K562 (cell line): ENCODE data around the gene RDH5. TPM values are rescaled to one million over a fixed set of nuclear protein-coding genes. Genes with fewer than 3 reads are reported as not detected.
A peak's percentile ranks its signal among the peaks of the same experiment; 100 is the strongest.

ENCODE experiments used
- ATAC-seq: fragments of 200-7000 bp; cut with Tn5 transposase; 3 replicates; pipeline ENCODE4 v1.9.1; 2020; ENCODE audit warnings: moderate library complexity
- BruUV-seq: library from RNA; stranded (reverse); fragments of 400-500 nt; replicated peaks from 2 replicates; lab custom pipeline; 2021; lab: Mats Ljungman, UMichigan
- CTCF ChIA-PET: fragments of 300-600 bp; formaldehyde crosslinking; extraction: SDS; loops from one replicate; lab custom pipeline; 2021; ENCODE audit warnings: low intra/inter-chr PET ratio; lab: Yijun Ruan, JAX
- POLR2A ChIA-PET: fragments of 300-600, 350-650 bp; sonication (Branson Sonifier 250); formaldehyde crosslinking; extraction: SDS; loops from one replicate; lab custom pipeline; 2021; ENCODE audit warnings: antibody characterized with exemption, inconsistent platforms; lab: Yijun Ruan, JAX
- DNase-seq, 4 experiments: peaks; one replicate each; pipeline versions ENCODE4 v3.0.0 to v3.0.0-alpha.2; 2011 to 2018; ENCODE audit warnings: low spot score in 3 of 4, mixed read lengths in 3 of 4; ENCODE audit errors: extremely low read depth in 1 of 4
- FAIRE-seq: peaks from 2 replicates; lab custom pipeline; 2011; peaks lifted over from hg19 to GRCh38; lab: Jason Lieb, UNC
- H2AFZ ChIP-seq: 2 replicates; pipeline ENCODE4 v1.6.0; 2011; ENCODE audit warnings: low read depth, low read length, control low read depth, inconsistent platforms
- H3K27ac ChIP-seq: fragments of 200-600 bp; 3 replicates; pipeline ENCODE4 v1.8.0; 2011; ENCODE audit warnings: low read depth, mild to moderate bottlenecking, control low read depth, inconsistent platforms, low read length, moderate library complexity, mixed read lengths; ENCODE audit errors: extremely low read depth
- H3K27me3 ChIP-seq, 2 experiments: fragments of 300-600 bp in 1 of 2; 2 replicates in 1 of 2; 3 replicates in 1 of 2; pipeline versions ENCODE4 v1.6.0 to v1.8.0; 2011; ENCODE audit warnings: inconsistent platforms in 2 of 2, low read length in 2 of 2, mild to moderate bottlenecking in 1 of 2, mixed read lengths in 1 of 2, moderate library complexity in 1 of 2; ENCODE audit not compliant: control insufficient read depth in 2 of 2, insufficient read depth in 2 of 2
- H3K36me3 ChIP-seq: fragments of 300-600 bp; 3 replicates; pipeline ENCODE4 v1.8.0; 2011; ENCODE audit warnings: mild to moderate bottlenecking, low read length, inconsistent platforms; ENCODE audit not compliant: control insufficient read depth, insufficient read depth
- H3K4me1 ChIP-seq, 2 experiments: fragments of 200-600 bp in 1 of 2; replicated peaks in 1 of 2; 2 replicates in 1 of 2; 3 replicates in 1 of 2; pipeline versions ENCODE4 v1.5.1 to v1.8.0; 2011; ENCODE audit warnings: inconsistent platforms in 2 of 2, low read length in 2 of 2, mild to moderate bottlenecking in 1 of 2, mixed read lengths in 1 of 2, moderate library complexity in 1 of 2; ENCODE audit not compliant: control insufficient read depth in 2 of 2, insufficient read depth in 2 of 2
- H3K4me2 ChIP-seq: 2 replicates; pipeline ENCODE4 v1.6.1; 2011; ENCODE audit warnings: low read length, control low read depth, inconsistent platforms, mixed read lengths; ENCODE audit not compliant: insufficient read depth
- H3K4me3 ChIP-seq: fragments of 200-600 bp; sonication (generic), shearing (Covaris generic); 2 replicates; pipeline ENCODE4 v1.5.1; 2016; ENCODE audit warnings: control low read depth, inconsistent platforms
- H3K79me2 ChIP-seq: fragments of 200-600 bp; 3 replicates; pipeline ENCODE4 v1.8.0; 2011; ENCODE audit warnings: low read length, inconsistent platforms; ENCODE audit not compliant: control insufficient read depth, insufficient read depth
- H3K9ac ChIP-seq, 2 experiments: 2 replicates each; pipeline versions ENCODE4 v1.6.0 to v1.6.1; 2011; ENCODE audit warnings: low read depth in 2 of 2, low read length in 2 of 2, control low read depth in 1 of 2, inconsistent platforms in 1 of 2, mild to moderate bottlenecking in 1 of 2, mixed read lengths in 1 of 2; ENCODE audit not compliant: insufficient read depth in 1 of 2
- H3K9me1 ChIP-seq: one replicate; pipeline ENCODE4 v1.6.0; 2011; ENCODE audit warnings: inconsistent platforms, mild to moderate bottlenecking, low read length, moderate library complexity; ENCODE audit not compliant: control insufficient read depth, insufficient read depth
- H3K9me3 ChIP-seq: replicated peaks from 2 replicates; pipeline ENCODE4 v1.5.1; 2011; ENCODE audit warnings: low read depth, low read length, inconsistent platforms; ENCODE audit not compliant: control insufficient read depth, insufficient read depth
- H4K20me1 ChIP-seq: replicated peaks from 2 replicates; pipeline ENCODE4 v1.6.1; 2011; ENCODE audit warnings: low read length, inconsistent platforms, mixed read lengths; ENCODE audit not compliant: control insufficient read depth, insufficient read depth
- E2F3 ChIP-seq: fragments of 250-450 bp; sonication (Bioruptor Pico); IDR thresholded peaks from 2 replicates; pipeline ENCODE4 v1.4.0; 2020; ENCODE audit warnings: mild to moderate bottlenecking
- ELF2 ChIP-seq: fragments of 250-450 bp; sonication (Bioruptor Pico); IDR thresholded peaks from 2 replicates; pipeline ENCODE4 v1.5.0; 2021; ENCODE audit warnings: mild to moderate bottlenecking
- EP400 ChIP-seq: fragments of 450-650 bp; IDR thresholded peaks from 2 replicates; pipeline ENCODE4 v1.6.1; 2017; ENCODE audit warnings: antibody characterized with exemption, mild to moderate bottlenecking, moderate library complexity
- ESRRB ChIP-seq: fragments of 250-450 bp; sonication (Bioruptor Pico); IDR thresholded peaks from 2 replicates; pipeline ENCODE4 v1.5.0; 2020; ENCODE audit warnings: mild to moderate bottlenecking, moderate library complexity, borderline replicate concordance
- ETV1 ChIP-seq: fragments of 450-650 bp; conservative IDR thresholded peaks from 2 replicates; pipeline ENCODE4 v1.6.1; 2016; ENCODE audit warnings: missing genetic modification characterization, control low read depth, low read depth, missing compliant biosample characterization
- FOS ChIP-seq: IDR thresholded peaks from 3 replicates; pipeline ENCODE4 v1.6.1; 2011; ENCODE audit not compliant: insufficient read length; ENCODE audit errors: extremely low read depth
- MECOM ChIP-seq: fragments of 250-450 bp; sonication (Bioruptor Pico); IDR thresholded peaks from 2 replicates; pipeline ENCODE4 v1.8.0; 2022; ENCODE audit warnings: inconsistent platforms
- POLR2AphosphoS2 ChIP-seq: IDR thresholded peaks from 2 replicates; pipeline ENCODE4 v1.6.1; 2012; ENCODE audit warnings: low read length, improper control_type of control experiment
- RBM34 ChIP-seq: fragments of 200-400 bp; formaldehyde crosslinking; IDR thresholded peaks from 2 replicates; pipeline ENCODE4 v1.6.1; 2018; ENCODE audit warnings: low read length, borderline replicate concordance; ENCODE audit not compliant: insufficient read depth
- SNIP1 ChIP-seq: fragments of 450-650 bp; IDR thresholded peaks from 2 replicates; pipeline ENCODE4 v1.7.1; 2017; ENCODE audit warnings: low read depth, mild to moderate bottlenecking
- U2AF1 ChIP-seq: fragments of 200-400 bp; formaldehyde crosslinking; optimal IDR thresholded peaks from 2 replicates; pipeline ENCODE3; 2017; ENCODE audit warnings: mild to moderate bottlenecking, low read depth, low read length, moderate library complexity
- YY1 ChIP-seq, 3 experiments: IDR thresholded peaks; 2 replicates each; pipeline ENCODE4 v1.6.1; 2011; ENCODE audit warnings: low read length in 2 of 3, mild to moderate bottlenecking in 2 of 3, moderate library complexity in 2 of 3, borderline replicate concordance in 1 of 3, control low read depth in 1 of 3, low read depth in 1 of 3; ENCODE audit not compliant: insufficient read depth in 3 of 3, insufficient replicate concordance in 2 of 3, control insufficient read depth in 1 of 3, insufficient read length in 1 of 3; ENCODE audit errors: extremely low read depth in 1 of 3
- ZNF174 ChIP-seq: fragments of 250-450 bp; sonication (Bioruptor Pico); IDR thresholded peaks from 2 replicates; pipeline ENCODE4 v1.4.0; 2020; ENCODE audit warnings: mild to moderate bottlenecking
- ZNF184 ChIP-seq: sonication (generic); formaldehyde crosslinking; IDR thresholded peaks from 2 replicates; pipeline ENCODE4 v1.5.0; 2020; ENCODE audit warnings: missing genetic modification reagents
- ZNF707 ChIP-seq: fragments of 250-450 bp; sonication (Bioruptor Pico); conservative IDR thresholded peaks from 2 replicates; pipeline ENCODE4 v1.8.0; 2022; ENCODE audit warnings: inconsistent platforms, mild to moderate bottlenecking, moderate library complexity
- in situ Hi-C: fragments of 300-500 bp; cut with MboI; formaldehyde crosslinking; loops from 4 replicates; pipeline ENCODE4 v1.15.0; 2018; ENCODE audit warnings: inconsistent platforms, mixed read lengths
- intact Hi-C: fragments of 100-400 bp; cut with micrococcal nuclease; formaldehyde crosslinking; loops from 2 replicates; pipeline ENCODE4 v1.14.2; 2022
- polyA plus RNA-seq, 8 experiments: library from polyadenylated mRNA; depleted of rRNA in 4 of 8; stranded (reverse) in 5 of 8; unstranded in 3 of 8; fragments of >200 nt; fragmentation: Nextera tagmentation in 2 of 8; fragmentation: Illumina TruSeq in 1 of 8; extraction: Ambion mirVana in 2 of 8; extraction: Trizol in 1 of 8; gene quantifications; 2 replicates each; pipeline versions ENCODE4 v1.2.1 to v1.2.3, GENCODE V29; 2011 to 2014; ENCODE audit warnings: inconsistent platforms in 1 of 8, missing spikeins in 1 of 8
- total RNA-seq, 7 experiments: library from RNA; depleted of rRNA in 6 of 7; stranded (reverse); fragments of >200 nt in 6 of 7; fragmentation: Illumina TruSeq in 2 of 7; extraction: Trizol in 2 of 7; gene quantifications; 2 replicates each; pipeline versions ENCODE4 v1.2.1 to v1.2.3, GENCODE V29; 2011 to 2021; ENCODE audit warnings: low replicate concordance in 1 of 7
- TF ChIP-seq, protein P1 (sequence below), 2 experiments: IDR thresholded peaks in 1 of 2; conservative IDR thresholded peaks in 1 of 2; 2 replicates each; pipeline ENCODE4 v1.6.1; 2016; ENCODE audit warnings: low read depth in 2 of 2, mild to moderate bottlenecking in 1 of 2, missing compliant biosample characterization in 1 of 2, missing genetic modification characterization in 1 of 2, moderate library complexity in 1 of 2
- TF ChIP-seq, protein P2 (sequence below): fragments of 250-450 bp; sonication (Bioruptor Pico); IDR thresholded peaks from 2 replicates; pipeline ENCODE4 v1.9.0; 2021; ENCODE audit warnings: mild to moderate bottlenecking
- TF ChIP-seq, protein P3 (sequence below): fragments of 250-450 bp; sonication (Bioruptor Pico); IDR thresholded peaks from 2 replicates; pipeline ENCODE4 v1.4.0; 2020; ENCODE audit warnings: mild to moderate bottlenecking, moderate library complexity

The RDH5 gene
- total and polyA plus RNA-seq, 9 of the 15 experiments (the other 6 are each of a cell fraction or from before 2014, with no cell fraction given) = 0.28 to 2.0 (median 1.1) TPM; not detected in 1

DNA sequence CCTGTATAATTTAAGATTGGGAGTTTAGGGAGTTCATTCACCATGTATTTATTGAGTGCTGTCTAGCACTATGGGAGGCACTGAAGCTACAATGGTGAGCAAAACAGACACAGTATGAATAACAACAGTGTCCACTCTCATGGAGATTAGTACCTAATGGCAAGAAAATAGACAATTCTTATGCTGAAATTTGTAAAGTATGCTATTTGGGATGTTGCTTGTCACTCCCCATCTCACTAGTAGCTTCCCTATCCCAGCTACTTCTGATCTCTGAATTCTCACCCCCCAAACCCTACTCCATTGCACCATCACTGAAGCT is 26.7 kb downstream of the RDH5 start:
- TF ChIP-seq, protein P1, sequence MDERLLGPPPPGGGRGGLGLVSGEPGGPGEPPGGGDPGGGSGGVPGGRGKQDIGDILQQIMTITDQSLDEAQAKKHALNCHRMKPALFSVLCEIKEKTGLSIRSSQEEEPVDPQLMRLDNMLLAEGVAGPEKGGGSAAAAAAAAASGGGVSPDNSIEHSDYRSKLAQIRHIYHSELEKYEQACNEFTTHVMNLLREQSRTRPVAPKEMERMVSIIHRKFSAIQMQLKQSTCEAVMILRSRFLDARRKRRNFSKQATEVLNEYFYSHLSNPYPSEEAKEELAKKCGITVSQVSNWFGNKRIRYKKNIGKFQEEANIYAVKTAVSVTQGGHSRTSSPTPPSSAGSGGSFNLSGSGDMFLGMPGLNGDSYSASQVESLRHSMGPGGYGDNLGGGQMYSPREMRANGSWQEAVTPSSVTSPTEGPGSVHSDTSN (CRISPR knock-in tag; IDR thresholded peaks at IDR 0.05; ENCODE audit: low read depth) = no peak
- TF ChIP-seq, protein P1 (tag; conservative IDR thresholded peaks at IDR 0.05; ENCODE audit: low read depth) = no peak
- no peak for TF ChIP-seq SNIP1
- TF ChIP-seq ZNF707 (CRISPR knock-in tag) = no peak
- no peak for TF ChIP-seq YY1 (IDR thresholded peaks at IDR 0.05; ENCODE audit: borderline replicate concordance in 1 of 3, control insufficient read depth in 1 of 3, extremely low read depth in 1 of 3, insufficient read depth in 3 of 3, insufficient read length in 1 of 3, insufficient replicate concordance in 2 of 3, low read depth in 1 of 3, low read length in 2 of 3)
- no peak for TF ChIP-seq ESRRB (CRISPR knock-in tag)
- TF ChIP-seq, protein P2, sequence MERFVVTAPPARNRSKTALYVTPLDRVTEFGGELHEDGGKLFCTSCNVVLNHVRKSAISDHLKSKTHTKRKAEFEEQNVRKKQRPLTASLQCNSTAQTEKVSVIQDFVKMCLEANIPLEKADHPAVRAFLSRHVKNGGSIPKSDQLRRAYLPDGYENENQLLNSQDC (CRISPR knock-in tag) = no peak
- no peak for TF ChIP-seq ZNF184
- no peak for TF ChIP-seq POLR2AphosphoS2
- TF ChIP-seq ZNF174 (CRISPR knock-in tag) = no peak
- no peak for TF ChIP-seq MECOM
- TF ChIP-seq FOS = no peak
- no peak for TF ChIP-seq ETV1 (tag)
- TF ChIP-seq U2AF1 = no peak
- no peak for TF ChIP-seq EP400
- no peak for TF ChIP-seq RBM34
- no peak for TF ChIP-seq ELF2 (CRISPR knock-in tag)
- TF ChIP-seq, protein P3, sequence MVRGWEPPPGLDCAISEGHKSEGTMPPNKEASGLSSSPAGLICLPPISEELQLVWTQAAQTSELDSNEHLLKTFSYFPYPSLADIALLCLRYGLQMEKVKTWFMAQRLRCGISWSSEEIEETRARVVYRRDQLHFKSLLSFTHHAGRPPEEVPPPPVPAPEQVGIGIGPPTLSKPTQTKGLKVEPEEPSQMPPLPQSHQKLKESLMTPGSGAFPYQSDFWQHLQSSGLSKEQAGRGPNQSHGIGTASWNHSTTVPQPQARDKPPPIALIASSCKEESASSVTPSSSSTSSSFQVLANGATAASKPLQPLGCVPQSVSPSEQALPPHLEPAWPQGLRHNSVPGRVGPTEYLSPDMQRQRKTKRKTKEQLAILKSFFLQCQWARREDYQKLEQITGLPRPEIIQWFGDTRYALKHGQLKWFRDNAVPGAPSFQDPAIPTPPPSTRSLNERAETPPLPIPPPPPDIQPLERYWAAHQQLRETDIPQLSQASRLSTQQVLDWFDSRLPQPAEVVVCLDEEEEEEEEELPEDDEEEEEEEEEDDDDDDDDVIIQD (CRISPR knock-in tag) = no peak
- TF ChIP-seq E2F3 = no peak
- intact Hi-C loops (no loop called here), in situ Hi-C loops (no loop called here)
- Histone ChIP-seq H3K4me3 (no peak overlapping the region), H3K27me3 (no peaks in the 10 kb centered on the region), H3K27ac (peak overlapping the region; percentile 49; the same call in 1 of the 3 replicates), H3K9ac (no peak overlapping the region; a peak in 1 of 4 replicates), H3K36me3 (peaks cover 56% of the 10 kb centered on the region), H3K4me2 (no peak overlapping the region), H3K9me3 (no peaks in the 10 kb centered on the region; the same call in 1 of the 2 replicates), H2AFZ (no peak overlapping the region), H3K4me1 (peaks cover 33 to 42% of the 10 kb centered on the region in 2 experiments), H3K9me1 (no peaks in the 10 kb centered on the region), H4K20me1 (no peaks in the 10 kb centered on the region), H3K79me2 (peaks cover 38% of the 10 kb centered on the region)
- ATAC-seq (no peak), DNase-seq (no peak), FAIRE-seq (no peak)
- POLR2A ChIA-PET = interaction anchor here (0.5 to 2.8 kb wide), 10 partner anchors 8 to 273 kb away, joined by 3 to 15 read pairs (median 4); partner anchors contain the start of gene CD63
- BruUV-seq = TSS peak; percentile 14
- CTCF ChIA-PET = no interaction called here
